Endodermal cell (in vitro differentiated cells): ENCODE results near the gene CELF2. TPM values are rescaled to one million over a fixed set of nuclear protein-coding genes. Genes with fewer than 3 reads are reported as not detected.

Source experiments
- DNase-seq: peaks from one replicate; pipeline ENCODE4 v3.0.0-alpha.2; 2017
- H3K27ac ChIP-seq: 2 replicates; pipeline ENCODE4 v1.5.1; 2013; ENCODE audit warnings: mild to moderate bottlenecking, low read depth, low read length, moderate library complexity
- H3K27me3 ChIP-seq: 2 replicates; pipeline ENCODE4 v1.6.1; 2013; ENCODE audit warnings: mild to moderate bottlenecking, low read length, moderate library complexity; ENCODE audit not compliant: insufficient read depth, control insufficient read depth, poor library complexity, severe bottlenecking
- H3K36me3 ChIP-seq: 2 replicates; pipeline ENCODE4 v1.7.0; 2013; ENCODE audit warnings: mild to moderate bottlenecking, low read length, moderate library complexity; ENCODE audit not compliant: control insufficient read depth, insufficient read depth
- H3K4me1 ChIP-seq: one replicate; pipeline ENCODE4 v1.7.0; 2013; ENCODE audit warnings: low read length; ENCODE audit not compliant: control insufficient read depth, insufficient read depth
- H3K4me3 ChIP-seq: 2 replicates; pipeline ENCODE4 v1.5.1; 2013; ENCODE audit warnings: mild to moderate bottlenecking, low read length, moderate library complexity
- H3K9ac ChIP-seq: 2 replicates; pipeline ENCODE4 v1.6.1; 2013; ENCODE audit warnings: mild to moderate bottlenecking, low read length, moderate library complexity; ENCODE audit not compliant: poor library complexity, severe bottlenecking; ENCODE audit errors: extremely low read depth
- H3K9me3 ChIP-seq: 2 replicates; pipeline ENCODE4 v1.6.1; 2013; ENCODE audit warnings: mild to moderate bottlenecking, low read length, moderate library complexity; ENCODE audit not compliant: control insufficient read depth
- H3K27ac Mint-ChIP-seq: 2 replicates; pipeline ENCODE4 v1.8.0; 2020; ENCODE audit warnings: mixed read lengths
- H3K27me3 Mint-ChIP-seq: 2 replicates; pipeline ENCODE4 v1.8.0; 2021; ENCODE audit warnings: mild to moderate bottlenecking, mixed read lengths; ENCODE audit not compliant: insufficient read depth
- H3K36me3 Mint-ChIP-seq: 2 replicates; pipeline ENCODE4 v1.8.0; 2020; ENCODE audit warnings: low read depth, mixed read lengths
- H3K4me1 Mint-ChIP-seq: 2 replicates; pipeline ENCODE4 v1.8.0; 2020; ENCODE audit warnings: mixed read lengths
- H3K4me3 Mint-ChIP-seq: 2 replicates; pipeline ENCODE4 v1.8.0; 2020; ENCODE audit warnings: mild to moderate bottlenecking, moderate library complexity, mixed read lengths
- H3K9me3 Mint-ChIP-seq: 2 replicates; pipeline ENCODE4 v1.8.0; 2020; ENCODE audit warnings: mild to moderate bottlenecking, mixed read lengths
- CTCF ChIP-seq: fragments of 200-600 bp; sonication (generic); conservative IDR thresholded peaks from 2 replicates; pipeline ENCODE4 v1.5.0; 2021; ENCODE audit warnings: antibody characterized with exemption, mild to moderate bottlenecking
- WGBS, 2 experiments: methylation state at CpG; one replicate each; pipeline versions ENCODE4 v1.1.5 to v1.1.7; 2013; ENCODE audit warnings: missing lambda C conversion rate in 2 of 2, mixed read lengths in 1 of 2; ENCODE audit not compliant: insufficient coverage in 1 of 2, insufficient read length in 1 of 2; 5-methylcytosine and 5-hydroxymethylcytosine counted together
- total RNA-seq, 2 donors: library from RNA; stranded (reverse); fragmentation: NEBNext Ultra II Directional in 1 of 2; extraction: Animal tissue kit (Norgen Biotek cat#: 25700) in 1 of 2; gene quantifications; 2 replicates in 1 of 2; 3 replicates in 1 of 2; pipeline ENCODE4 v1.2.1, GENCODE V29; 2021

Gene CELF2
- total RNA-seq, 2 donors from 2014 or later, result 79.9 to 96.1 TPM

GRCh38 chr10:11231285-11231684, 213.6 kb downstream of the CELF2 start:
- Mint-ChIP-seq H3K36me3 (peaks cover 49% of the 10 kb centered on the region), H3K9me3 (no peaks in the 10 kb centered on the region), H3K4me1 (peaks cover 15% of the 10 kb centered on the region), H3K27me3 (no peaks in the 10 kb centered on the region), H3K27ac (no peak overlapping the region), H3K4me3 (no peak overlapping the region)
- WGBS, 2 experiments, result 93 to 94% methylated on average over 2 to 3 of the region's 3 CpGs
- Histone ChIP-seq H3K27ac (no peak overlapping the region), H3K9me3 (no peaks in the 10 kb centered on the region), H3K9ac (no peak overlapping the region), H3K27me3 (no peaks in the 10 kb centered on the region), H3K36me3 (peaks cover 32% of the 10 kb centered on the region), H3K4me1 (peaks cover 7% of the 10 kb centered on the region), H3K4me3 (no peak overlapping the region)
- no peak for DNase-seq
- TF ChIP-seq CTCF, result no peak

- H3K4me3 ChIP-seq, result no peak overlapping the region
- WGBS, 2 experiments, result 84 to 91% methylated on average over 5 to 8 of the region's 8 CpGs
- Mint-ChIP-seq H3K4me3 (no peak overlapping the region), H3K4me1 (peaks cover 16% of the 10 kb centered on the region), H3K27me3 (no peaks in the 10 kb centered on the region), H3K36me3 (peaks cover 49% of the 10 kb centered on the region), H3K9me3 (no peaks in the 10 kb centered on the region), H3K27ac (no peak overlapping the region)
- peaks cover 21% of the 10 kb centered on the region for H3K36me3 ChIP-seq
- no peaks in the 10 kb centered on the region for H3K9me3 ChIP-seq
- H3K4me1 ChIP-seq, result peaks cover 7% of the 10 kb centered on the region
- no peak overlapping the region for H3K9ac ChIP-seq
- no peak overlapping the region for H3K27ac ChIP-seq
- TF ChIP-seq CTCF, result no peak
- DNase-seq, result no peak
- H3K27me3 ChIP-seq, result no peaks in the 10 kb centered on the region
Measured at GRCh38 chr10:11232222-11232961, 214.7 kb downstream of the CELF2 start.

- no peak overlapping the region for H3K27ac ChIP-seq
- peaks cover 14% of the 10 kb centered on the region for H3K36me3 ChIP-seq
- H3K4me1 ChIP-seq, result peaks cover 12% of the 10 kb centered on the region
- Mint-ChIP-seq H3K27ac (no peak overlapping the region), H3K4me1 (peaks cover 16% of the 10 kb centered on the region), H3K27me3 (no peaks in the 10 kb centered on the region), H3K4me3 (no peak overlapping the region), H3K36me3 (peaks cover 40% of the 10 kb centered on the region), H3K9me3 (no peaks in the 10 kb centered on the region)
- TF ChIP-seq CTCF, result no peak
- DNase-seq, result no peak
- H3K27me3 ChIP-seq, result no peaks in the 10 kb centered on the region
- WGBS, 2 experiments, result 96 to 97% methylated on average over 3 to 6 of the region's 6 CpGs
- no peaks in the 10 kb centered on the region for H3K9me3 ChIP-seq
- H3K4me3 ChIP-seq, result no peak overlapping the region
- H3K9ac ChIP-seq, result no peak overlapping the region
Measured at GRCh38 chr10:11234857-11235531, 217.3 kb downstream of the CELF2 start.
